Neural cell (in vitro differentiated cells): ENCODE results near the gene SWT1.
"Not testable (repeated sequence)": the region's sequence is repeated elsewhere in the genome, so short reads cannot be mapped to it uniquely, and the experiment has no call there.

Experiments used
- CTCF ChIP-seq: fragments of 450-650 bp; IDR thresholded peaks from 2 replicates; pipeline ENCODE4 v1.5.1; 2014; ENCODE audit warnings: antibody characterized with exemption, mild to moderate bottlenecking, moderate library complexity; ENCODE audit not compliant: poor library complexity, severe bottlenecking
- EZH2 ChIP-seq: fragments of 200-600, 300-800 bp; shearing (Covaris generic), sonication (generic); IDR thresholded peaks from 2 replicates; pipeline ENCODE4 v1.6.1; 2014; ENCODE audit warnings: antibody characterized with exemption, low read length, borderline replicate concordance, mild to moderate bottlenecking; ENCODE audit not compliant: insufficient read depth, poor library complexity, severe bottlenecking
- MXI1 ChIP-seq: fragments of 450-650 bp; conservative IDR thresholded peaks from 2 replicates; pipeline ENCODE4 v1.6.1; 2014; ENCODE audit warnings: antibody characterized with exemption, mild to moderate bottlenecking; ENCODE audit not compliant: poor library complexity, severe bottlenecking
- POLR2AphosphoS5 ChIP-seq: IDR thresholded peaks from 2 replicates; pipeline ENCODE4 v1.6.1; 2012
- RAD21 ChIP-seq: fragments of 450-650 bp; conservative IDR thresholded peaks from 2 replicates; pipeline ENCODE4 v1.6.1; 2014; ENCODE audit warnings: antibody characterized with exemption, mild to moderate bottlenecking, moderate library complexity
- REST ChIP-seq: IDR thresholded peaks from 2 replicates; pipeline ENCODE4 v1.6.1; 2012; ENCODE audit warnings: borderline replicate concordance
- SMC3 ChIP-seq: fragments of 450-650 bp; conservative IDR thresholded peaks from 2 replicates; pipeline ENCODE4 v1.6.1; 2014; ENCODE audit warnings: antibody characterized with exemption, mild to moderate bottlenecking, moderate library complexity; ENCODE audit not compliant: poor library complexity
- TAF1 ChIP-seq: IDR thresholded peaks from 2 replicates; pipeline ENCODE4 v1.6.1; 2012; ENCODE audit warnings: low read depth

DNA sequence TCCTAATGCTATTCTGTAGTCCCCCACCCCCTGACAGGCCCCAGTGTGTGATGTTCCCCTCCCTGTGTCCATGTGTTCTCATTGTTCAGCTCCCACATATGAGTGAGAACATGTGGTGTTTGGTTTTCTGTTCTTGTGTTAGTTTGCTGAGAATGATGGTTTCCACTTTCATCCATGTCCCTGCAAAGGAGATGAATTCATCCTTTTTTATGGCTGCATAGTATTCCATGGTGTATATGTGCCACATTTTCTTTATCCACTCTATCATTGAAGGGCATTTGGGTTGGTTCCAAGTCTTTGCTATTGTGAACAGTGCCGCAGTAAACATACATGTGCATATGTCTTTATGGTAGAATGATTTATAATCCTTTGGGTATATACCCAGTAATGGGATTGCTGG lies 52.4 kb downstream of the SWT1 start:
- not testable (repeated sequence) for TF ChIP-seq RAD21, CTCF, POLR2AphosphoS5, REST, MXI1, TAF1, EZH2, SMC3
